ENCODE measurements around the gene CD300LD. TPM values are rescaled to one million over a fixed set of nuclear protein-coding genes. Genes with fewer than 3 reads are reported as not detected.

The CD300LD gene
- total and polyA plus RNA-seq, 2 experiments from 2014 or later: not detected

GRCh38 chr17:74554909-74555308 lies 37.2 kb downstream of the CD300LD start:
- DNase-seq (ENCODE audit: low spot score) (no peak), ATAC-seq (no peak)
- H3K36me3 Mint-ChIP-seq (ENCODE audit: low read depth): peaks cover 19% of the 10 kb centered on the region
- Histone ChIP-seq H3K36me3 (ENCODE audit: insufficient read depth) (0 out of 2 replicates have a peak, but pooled peaks cover 3% of the 10 kb centered on the region), H3K4me3 (no peak overlapping the region), H3K27ac (ENCODE audit: low read depth) (no peak overlapping the region), H3K9me2 (ENCODE audit: insufficient read depth) (0 out of 2 replicates have a peak, but pooled peaks cover 4% of the 10 kb centered on the region), H3K4me1 (ENCODE audit: insufficient read depth) (0 out of 2 replicates have a peak, but pooled peaks cover 4% of the 10 kb centered on the region), H4K20me1 (replicated peaks; ENCODE audit: insufficient read depth) (no peaks in the 10 kb centered on the region), H3K4me2 (no peak overlapping the region), H3K27me3 (ENCODE audit: insufficient read depth) (no peaks in the 10 kb centered on the region), H2AFZ (no peak overlapping the region), H3K79me2 (replicated peaks; ENCODE audit: insufficient read depth) (no peaks in the 10 kb centered on the region), H3F3A (replicated peaks; ENCODE audit: low read depth) (no peaks in the 10 kb centered on the region)
- no peak for TF ChIP-seq NANOG (IDR thresholded peaks at IDR 0.05; ENCODE audit: borderline replicate concordance)
- no peak for TF ChIP-seq EZH2phosphoT487 (IDR thresholded peaks at IDR 0.05; ENCODE audit: unreplicated experiment)
- TF ChIP-seq ETS1 (IDR thresholded peaks at IDR 0.05): no peak
- TF ChIP-seq CTCF (conservative IDR thresholded peaks at IDR 0.05; ENCODE audit: low read depth in 2 of 2): no peak
- TF ChIP-seq EZH2 (IDR thresholded peaks at IDR 0.05; ENCODE audit: low read depth, unreplicated experiment): no peak
- no peak for TF ChIP-seq POLR2AphosphoS5 (IDR thresholded peaks at IDR 0.05; ENCODE audit: low read depth)
- no peak for TF ChIP-seq ZNF331 (CRISPR knock-in tag; IDR thresholded peaks at IDR 0.05; ENCODE audit: low read depth)
- TF ChIP-seq CREB1 (CRISPR knock-in tag; IDR thresholded peaks at IDR 0.05; ENCODE audit: low read depth): no peak
- no peak for TF ChIP-seq ZNF462 (CRISPR knock-in tag; IDR thresholded peaks at IDR 0.05)
- TF ChIP-seq REST (IDR thresholded peaks at IDR 0.05; ENCODE audit: unreplicated experiment): no peak
- no peak for TF ChIP-seq STAT1 (IDR thresholded peaks at IDR 0.05; ENCODE audit: unreplicated experiment)
- TF ChIP-seq ZNF114 (CRISPR knock-in tag; IDR thresholded peaks at IDR 0.05): no peak
- no peak for TF ChIP-seq JUNB (IDR thresholded peaks at IDR 0.05; ENCODE audit: unreplicated experiment)
- H3K4me1 Mint-ChIP-seq: peaks cover 8% of the 10 kb centered on the region
- H3K27me3 Mint-ChIP-seq (ENCODE audit: insufficient read depth, low read depth, poor library complexity): peaks cover 12% of the 10 kb centered on the region
- peaks cover 33% of the 10 kb centered on the region for H3K9me3 Mint-ChIP-seq
- H3K4me3 Mint-ChIP-seq: no peak overlapping the region
- H3K27ac Mint-ChIP-seq: no peak overlapping the region

All from GM23338 (cell line).